IMR-90 (cell line): Measurements from ENCODE around the gene MARS2.

Experiments
- CEBPB ChIP-seq: IDR thresholded peaks from 2 replicates; pipeline ENCODE4 v1.6.1; 2012; ENCODE audit warnings: low read depth, low read length, improper control_type of control experiment
- POLR2A ChIP-seq: IDR thresholded peaks from 2 replicates; pipeline ENCODE4 v1.6.1; 2012; ENCODE audit warnings: mild to moderate bottlenecking, low read depth, low read length
- SMC3 ChIP-seq: fragments of 150-350 bp; IDR thresholded peaks from 2 replicates; pipeline ENCODE4 v1.6.1; 2016; ENCODE audit warnings: low read depth, mild to moderate bottlenecking, antibody characterized with exemption, low read length, moderate library complexity
- TF ChIP-seq, protein P1 (sequence below): conservative IDR thresholded peaks from 2 replicates; pipeline ENCODE4 v1.5.1; 2012; ENCODE audit warnings: mild to moderate bottlenecking, low read depth, low read length, improper control_type of control experiment

DNA sequence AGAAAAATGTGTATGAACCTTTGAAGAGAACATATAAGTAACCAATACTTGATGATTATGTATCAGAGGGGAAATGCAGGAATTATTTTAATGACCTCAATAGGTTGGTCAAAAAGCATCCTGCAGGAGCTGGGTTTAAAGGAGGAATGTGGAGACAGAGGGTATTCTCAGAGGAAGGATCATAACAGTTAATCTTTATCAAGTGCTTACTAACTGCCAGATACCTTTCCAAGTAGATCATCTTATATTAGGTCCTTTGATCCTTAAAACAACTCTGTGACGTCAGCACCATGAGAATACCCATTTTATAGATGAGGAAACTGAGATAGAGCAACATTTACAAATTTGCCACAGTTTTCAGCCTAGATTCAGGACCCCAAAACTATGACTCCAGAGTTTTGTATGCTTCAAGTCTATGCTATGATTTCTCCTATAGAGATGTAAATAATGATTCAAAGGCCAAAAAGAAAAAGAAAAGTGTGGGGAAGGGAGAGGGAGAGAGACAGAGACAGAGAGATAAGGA, 32.7 kb upstream of the MARS2 start:
- TF ChIP-seq SMC3 (no peak), POLR2A (no peak), CEBPB (no peak)
- TF ChIP-seq, protein P1, sequence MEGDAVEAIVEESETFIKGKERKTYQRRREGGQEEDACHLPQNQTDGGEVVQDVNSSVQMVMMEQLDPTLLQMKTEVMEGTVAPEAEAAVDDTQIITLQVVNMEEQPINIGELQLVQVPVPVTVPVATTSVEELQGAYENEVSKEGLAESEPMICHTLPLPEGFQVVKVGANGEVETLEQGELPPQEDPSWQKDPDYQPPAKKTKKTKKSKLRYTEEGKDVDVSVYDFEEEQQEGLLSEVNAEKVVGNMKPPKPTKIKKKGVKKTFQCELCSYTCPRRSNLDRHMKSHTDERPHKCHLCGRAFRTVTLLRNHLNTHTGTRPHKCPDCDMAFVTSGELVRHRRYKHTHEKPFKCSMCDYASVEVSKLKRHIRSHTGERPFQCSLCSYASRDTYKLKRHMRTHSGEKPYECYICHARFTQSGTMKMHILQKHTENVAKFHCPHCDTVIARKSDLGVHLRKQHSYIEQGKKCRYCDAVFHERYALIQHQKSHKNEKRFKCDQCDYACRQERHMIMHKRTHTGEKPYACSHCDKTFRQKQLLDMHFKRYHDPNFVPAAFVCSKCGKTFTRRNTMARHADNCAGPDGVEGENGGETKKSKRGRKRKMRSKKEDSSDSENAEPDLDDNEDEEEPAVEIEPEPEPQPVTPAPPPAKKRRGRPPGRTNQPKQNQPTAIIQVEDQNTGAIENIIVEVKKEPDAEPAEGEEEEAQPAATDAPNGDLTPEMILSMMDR: no peak
